ENCODE results near the gene HIPK2. TPM values are rescaled to one million over a fixed set of nuclear protein-coding genes. Genes with fewer than 3 reads are reported as not detected.

Gene HIPK2
- total RNA-seq, 2 donors from 2014 or later, result 49.4 to 68.5 TPM

GRCh38 chr7:139680676-139681462 lies 96.9 kb downstream of the HIPK2 start:
- peak; percentile 90 for ATAC-seq (ENCODE audit: insufficient number of reproducible peaks, low FRiP score, low read depth)
- H3K4me1 ChIP-seq (ENCODE audit: control insufficient read depth in 1 of 2, low read depth in 2 of 2), result peaks cover 43 to 56% of the 10 kb centered on the region in 2 donors
- no peaks in the 10 kb centered on the region for H3K9me3 ChIP-seq
- H3K4me3 ChIP-seq, result peak overlapping the region; percentile 6
- DNase-seq (ENCODE audit: low spot score), result peak; percentile 92
- H3K27me3 ChIP-seq (replicated peaks; ENCODE audit: insufficient read depth), result no peaks in the 10 kb centered on the region
- no peaks in the 10 kb centered on the region for H3K36me3 ChIP-seq
- peak overlapping the region; percentile 87 to 92 for H3K27ac ChIP-seq
- no peak for TF ChIP-seq CTCF (IDR thresholded peaks at IDR 0.05)

GRCh38 chr7:139679731-139680594 lies 97.8 kb downstream of the HIPK2 start:
- DNase-seq (ENCODE audit: low spot score), result no peak
- Histone ChIP-seq H3K27me3 (replicated peaks; ENCODE audit: insufficient read depth) (no peaks in the 10 kb centered on the region), H3K27ac (peak overlapping the region; percentile 87 to 92), H3K4me1 (ENCODE audit: control insufficient read depth in 1 of 2, low read depth in 2 of 2) (peaks cover 43 to 56% of the 10 kb centered on the region in 2 donors), H3K36me3 (no peaks in the 10 kb centered on the region), H3K9me3 (no peaks in the 10 kb centered on the region), H3K4me3 (no peak overlapping the region)
- no peak for TF ChIP-seq CTCF (IDR thresholded peaks at IDR 0.05)
- peak; percentile 60 for ATAC-seq (ENCODE audit: insufficient number of reproducible peaks, low FRiP score, low read depth)

- ATAC-seq (ENCODE audit: insufficient number of reproducible peaks, low FRiP score, low read depth) (no peak), DNase-seq (ENCODE audit: low spot score) (no peak)
- H3K4me3 ChIP-seq, result no peak overlapping the region
- H3K9me3 ChIP-seq, result no peaks in the 10 kb centered on the region
- H3K4me1 ChIP-seq (ENCODE audit: control insufficient read depth in 1 of 2, low read depth in 2 of 2), result peaks cover 20 to 28% of the 10 kb centered on the region in 2 donors
- TF ChIP-seq CTCF (IDR thresholded peaks at IDR 0.05), result no peak
- H3K27me3 ChIP-seq (replicated peaks; ENCODE audit: insufficient read depth), result no peaks in the 10 kb centered on the region
- H3K27ac ChIP-seq, result no peak overlapping the region
- H3K36me3 ChIP-seq, result no peaks in the 10 kb centered on the region
Observed at GRCh38 chr7:139676390-139676789, 101.4 kb downstream of the HIPK2 start.

GRCh38 chr7:139675127-139676125 lies 102.4 kb downstream of the HIPK2 start:
- Histone ChIP-seq H3K36me3 (no peaks in the 10 kb centered on the region), H3K9me3 (no peaks in the 10 kb centered on the region), H3K27me3 (replicated peaks; ENCODE audit: insufficient read depth) (no peaks in the 10 kb centered on the region), H3K27ac (no peak overlapping the region), H3K4me1 (ENCODE audit: control insufficient read depth in 1 of 2, low read depth in 2 of 2) (peaks cover 11 to 18% of the 10 kb centered on the region in 2 donors), H3K4me3 (no peak overlapping the region)
- no peak for TF ChIP-seq CTCF (IDR thresholded peaks at IDR 0.05)
- DNase-seq (ENCODE audit: low spot score) (no peak), ATAC-seq (ENCODE audit: insufficient number of reproducible peaks, low FRiP score, low read depth) (no peak)
